ENCODE data around the gene PRICKLE2.
A peak's percentile ranks its signal among the peaks of the same experiment; 100 is the strongest.

The PRICKLE2 gene

DNA sequence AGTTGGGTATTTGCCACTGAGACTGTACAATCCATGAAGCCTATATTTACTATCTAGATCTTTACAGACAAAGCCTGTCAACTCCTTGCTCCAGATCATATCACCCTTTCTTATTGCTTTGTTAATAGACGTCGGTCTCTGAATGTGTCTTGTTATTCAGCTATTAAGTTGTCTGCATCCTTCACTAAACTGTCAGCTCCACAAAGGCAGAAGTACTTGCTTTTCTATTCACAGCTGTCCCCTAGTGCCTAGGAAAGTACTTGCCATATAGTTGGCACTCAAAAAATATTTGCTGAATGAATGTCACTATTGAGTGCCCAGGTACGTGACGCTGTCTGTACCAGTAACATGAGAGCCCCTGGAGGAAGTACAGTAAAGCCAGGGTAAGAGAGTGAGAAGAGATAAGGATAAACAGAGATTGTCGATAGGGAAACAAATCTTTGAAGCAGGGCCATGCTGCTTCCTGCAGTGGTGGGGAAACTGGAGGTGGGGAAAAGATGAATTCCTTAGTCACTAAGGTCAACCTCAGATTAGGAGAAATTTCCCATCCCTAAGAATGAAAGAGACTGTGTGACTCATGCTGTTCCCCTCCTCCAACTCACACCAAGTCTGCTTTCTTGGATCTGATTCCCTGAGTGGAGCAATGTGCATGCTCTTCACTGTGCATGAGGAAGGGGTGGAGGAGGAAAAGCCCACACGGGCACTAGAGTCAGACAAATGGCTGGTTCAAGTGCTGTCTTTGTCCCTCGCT is 36.3 kb downstream of the PRICKLE2 start:
- TF ChIP-seq, protein P1, sequence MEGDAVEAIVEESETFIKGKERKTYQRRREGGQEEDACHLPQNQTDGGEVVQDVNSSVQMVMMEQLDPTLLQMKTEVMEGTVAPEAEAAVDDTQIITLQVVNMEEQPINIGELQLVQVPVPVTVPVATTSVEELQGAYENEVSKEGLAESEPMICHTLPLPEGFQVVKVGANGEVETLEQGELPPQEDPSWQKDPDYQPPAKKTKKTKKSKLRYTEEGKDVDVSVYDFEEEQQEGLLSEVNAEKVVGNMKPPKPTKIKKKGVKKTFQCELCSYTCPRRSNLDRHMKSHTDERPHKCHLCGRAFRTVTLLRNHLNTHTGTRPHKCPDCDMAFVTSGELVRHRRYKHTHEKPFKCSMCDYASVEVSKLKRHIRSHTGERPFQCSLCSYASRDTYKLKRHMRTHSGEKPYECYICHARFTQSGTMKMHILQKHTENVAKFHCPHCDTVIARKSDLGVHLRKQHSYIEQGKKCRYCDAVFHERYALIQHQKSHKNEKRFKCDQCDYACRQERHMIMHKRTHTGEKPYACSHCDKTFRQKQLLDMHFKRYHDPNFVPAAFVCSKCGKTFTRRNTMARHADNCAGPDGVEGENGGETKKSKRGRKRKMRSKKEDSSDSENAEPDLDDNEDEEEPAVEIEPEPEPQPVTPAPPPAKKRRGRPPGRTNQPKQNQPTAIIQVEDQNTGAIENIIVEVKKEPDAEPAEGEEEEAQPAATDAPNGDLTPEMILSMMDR (IDR thresholded peaks at IDR 0.05): no peak
- TF ChIP-seq ZFX (IDR thresholded peaks at IDR 0.05; ENCODE audit: borderline replicate concordance): no peak
- H3K27ac ChIP-seq: no peak overlapping the region

DNA sequence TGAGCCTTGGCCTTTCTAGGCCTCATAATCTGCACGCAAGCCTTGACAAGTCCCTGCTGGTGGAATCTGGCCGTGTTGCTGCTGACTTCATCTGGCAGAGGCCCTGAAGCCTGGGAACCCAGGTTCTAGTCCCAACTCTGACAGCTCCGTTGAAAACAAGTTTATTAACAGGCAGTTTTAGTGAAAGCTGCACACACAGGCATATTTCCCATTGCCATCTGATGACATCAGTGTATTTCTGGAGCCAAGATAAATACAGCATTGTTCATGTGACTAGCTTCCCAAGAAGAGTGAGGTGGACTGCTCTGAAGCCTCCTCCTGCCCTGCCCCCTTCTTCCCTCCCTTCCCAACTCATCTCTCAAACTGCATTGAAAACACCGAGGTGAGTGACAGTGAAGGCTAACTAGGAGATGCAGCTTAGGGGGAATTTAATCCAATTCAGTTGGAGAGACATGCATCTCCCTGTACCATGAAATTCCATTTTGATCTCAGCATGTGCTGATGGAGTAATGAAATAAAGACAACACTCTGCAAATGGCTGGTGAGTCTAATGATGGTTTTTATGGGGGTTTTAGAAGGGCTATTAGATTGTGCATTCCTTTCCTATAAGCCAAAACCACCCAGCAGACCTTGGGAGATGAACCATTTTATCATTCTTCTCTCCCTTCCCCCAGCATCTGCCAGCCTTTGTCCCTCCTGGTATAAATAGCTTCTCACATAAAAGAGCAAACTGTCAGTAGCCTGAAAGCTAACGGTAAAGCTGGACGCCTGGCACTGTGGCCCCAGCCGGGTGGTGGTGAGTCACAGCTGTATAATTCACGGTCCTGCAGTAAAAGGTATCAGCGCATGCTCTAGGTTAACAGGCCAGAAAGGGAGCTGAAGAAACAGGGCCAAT is 38.0 kb downstream of the PRICKLE2 start:
- TF ChIP-seq ZFX (IDR thresholded peaks at IDR 0.05; ENCODE audit: borderline replicate concordance): no peak
- TF ChIP-seq, protein P1 (IDR thresholded peaks at IDR 0.05): no peak
- H3K27ac ChIP-seq: peak overlapping the region; percentile 37; the same call in 1 of the 2 replicates

DNA sequence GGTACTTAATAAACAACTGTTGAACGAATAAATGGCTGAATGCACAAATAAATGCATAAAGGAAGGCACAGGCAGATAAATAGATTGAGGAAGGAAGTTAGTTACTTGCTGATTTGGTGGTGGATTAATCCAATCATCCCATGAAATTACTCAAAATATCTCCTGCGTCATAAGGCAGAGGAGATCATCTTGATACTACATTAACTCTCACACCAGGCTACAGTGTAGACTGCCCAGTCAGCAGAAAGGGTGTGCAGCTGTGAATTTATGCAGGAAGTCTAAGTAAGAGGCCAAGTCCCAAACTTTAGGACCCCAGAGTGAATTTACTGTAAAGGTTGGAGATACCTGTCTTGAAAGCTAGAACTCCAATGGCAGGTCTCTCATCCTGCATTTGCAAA is 38.6 kb downstream of the PRICKLE2 start:
- TF ChIP-seq, protein P1 (IDR thresholded peaks at IDR 0.05): no peak
- no peak for TF ChIP-seq ZFX (IDR thresholded peaks at IDR 0.05; ENCODE audit: borderline replicate concordance)
- peak overlapping the region; percentile 37; the same call in 1 of the 2 replicates for H3K27ac ChIP-seq

DNA sequence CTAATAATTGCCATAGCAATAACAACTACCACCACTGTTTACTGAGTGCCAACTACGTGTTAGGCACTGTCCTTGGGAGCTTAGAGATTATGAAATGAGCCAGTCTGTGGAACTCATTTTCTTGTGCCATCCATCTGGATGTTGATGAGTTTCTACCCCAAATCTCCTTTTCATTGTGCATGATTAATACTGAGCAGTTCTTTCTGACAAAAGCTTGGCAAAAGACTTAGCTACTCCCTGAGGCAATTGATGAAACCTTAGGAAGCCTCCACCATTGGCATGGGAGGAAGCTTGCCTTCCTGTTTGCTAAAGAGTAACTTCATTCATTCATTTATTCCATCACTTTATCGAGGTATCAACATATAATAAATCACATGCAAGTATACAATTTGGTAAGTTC is 39.8 kb downstream of the PRICKLE2 start:
- no peak overlapping the region for H3K27ac ChIP-seq
- TF ChIP-seq, protein P1 (IDR thresholded peaks at IDR 0.05): no peak

DNA sequence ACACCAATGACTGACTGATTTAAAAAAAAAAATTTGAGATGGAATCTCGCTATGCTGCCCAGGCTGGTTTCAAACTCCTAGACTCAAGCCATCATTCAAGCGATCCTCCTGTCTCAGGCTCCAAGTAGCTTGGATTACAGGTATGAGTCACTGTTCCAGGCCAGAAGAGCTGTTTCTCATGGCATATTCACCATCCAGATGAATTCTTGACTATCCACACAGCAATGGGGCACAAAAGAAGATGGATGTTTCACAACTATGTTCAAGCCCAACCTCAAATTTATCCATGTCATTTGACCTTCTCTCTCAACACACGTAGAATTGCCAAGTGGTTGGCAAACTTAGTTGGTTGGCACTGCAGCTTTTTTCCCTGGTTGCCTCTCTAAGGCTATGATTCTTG is 40.6 kb downstream of the PRICKLE2 start:
- TF ChIP-seq, protein P1 (IDR thresholded peaks at IDR 0.05): no peak
- no peak for TF ChIP-seq ZFX (IDR thresholded peaks at IDR 0.05; ENCODE audit: borderline replicate concordance)
- H3K27ac ChIP-seq: no peak overlapping the region

DNA sequence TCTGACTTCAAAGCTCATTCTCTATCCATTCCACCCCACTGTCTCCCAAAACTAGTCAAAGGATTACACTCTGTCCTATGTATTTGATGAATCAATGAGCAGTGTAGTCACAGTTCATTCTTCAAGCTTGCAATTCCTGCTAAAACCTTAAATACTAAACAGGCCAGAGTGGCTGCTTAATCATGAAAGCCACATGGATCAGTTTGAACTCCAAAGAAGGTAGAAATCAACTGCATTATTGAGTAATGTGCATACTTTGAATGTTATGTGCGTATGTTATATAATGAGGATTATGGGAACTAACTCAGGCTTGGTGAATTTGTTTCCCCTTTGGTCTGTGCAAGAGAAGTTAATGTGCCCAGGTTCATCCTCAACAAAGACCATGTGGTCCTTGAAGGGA is 45.4 kb downstream of the PRICKLE2 start:
- TF ChIP-seq, protein P1 (IDR thresholded peaks at IDR 0.05): no peak
- no peak for TF ChIP-seq ZFX (IDR thresholded peaks at IDR 0.05; ENCODE audit: borderline replicate concordance)

DNA sequence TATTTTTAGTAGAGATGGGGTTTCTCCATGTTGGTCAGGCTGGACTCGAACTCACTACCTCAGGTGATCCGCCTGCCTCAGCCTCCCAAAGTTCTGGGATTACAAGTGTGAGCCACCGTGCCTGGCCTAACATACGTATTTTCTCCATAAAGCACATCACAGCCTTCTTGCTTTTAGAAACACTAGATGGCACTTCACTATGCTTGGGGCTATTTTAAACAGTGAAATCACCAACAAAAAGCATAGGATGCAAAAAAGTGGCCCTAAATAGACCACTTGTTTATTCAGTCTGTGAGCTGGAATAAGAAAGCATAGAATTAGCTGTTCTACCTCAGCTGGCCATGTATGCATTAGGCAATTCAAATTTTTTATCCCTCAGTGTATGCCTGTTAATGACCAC is 46.0 kb downstream of the PRICKLE2 start:
- TF ChIP-seq, protein P1 (IDR thresholded peaks at IDR 0.05): no peak
- TF ChIP-seq ZFX (IDR thresholded peaks at IDR 0.05; ENCODE audit: borderline replicate concordance): no peak
- H3K27ac ChIP-seq: peak overlapping the region; percentile 52; the same call in 1 of the 2 replicates

More for the DNA sequence above, 45.4 kb downstream of the PRICKLE2 start:
- H3K27ac ChIP-seq: no peak overlapping the region
